ENCODE data around the gene NRTN.
"Not testable (repeated sequence)": the region's sequence is repeated elsewhere in the genome, so short reads cannot be mapped to it uniquely, and the experiment has no call there.

DNA sequence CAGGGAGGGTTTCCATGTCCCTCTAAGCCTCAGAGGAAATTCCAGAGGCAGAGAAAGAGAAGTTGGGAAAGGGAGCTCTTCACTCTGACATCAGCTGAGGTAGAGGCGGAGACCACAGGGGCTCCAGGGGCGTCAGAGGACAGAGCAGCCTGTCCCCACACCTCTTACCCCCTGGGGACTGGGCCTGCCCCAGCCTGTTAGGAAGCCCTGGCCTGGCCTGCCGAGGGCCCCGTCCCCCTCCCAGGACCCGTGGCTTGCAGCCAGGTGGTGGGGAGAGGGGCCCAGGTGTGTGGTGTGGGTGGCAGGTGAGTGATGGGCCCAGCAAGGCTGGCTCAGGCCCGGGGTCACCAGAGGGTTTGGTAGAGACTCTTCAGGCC is 36.9 kb downstream of the NRTN start:
- TF ChIP-seq EZH2phosphoT487 (IDR thresholded peaks at IDR 0.05; ENCODE audit: insufficient read depth, low read depth); EZH2 (IDR thresholded peaks at IDR 0.05; ENCODE audit: insufficient read depth, poor library complexity, severe bottlenecking): not testable (repeated sequence)

Measured in GM23248 (cell line).